SK-N-MC (cell line): ENCODE data around the gene TRIM68.

Experiments used
- EZH2 ChIP-seq: fragments of 200-600 bp; sonication (generic); IDR thresholded peaks from one replicate; pipeline ENCODE4 v1.6.1; 2017; ENCODE audit warnings: antibody characterized with exemption
- POLR2AphosphoS5 ChIP-seq: IDR thresholded peaks from 2 replicates; pipeline ENCODE4 v1.6.1; 2012; ENCODE audit warnings: mild to moderate bottlenecking, low read depth, low read length, borderline replicate concordance

DNA sequence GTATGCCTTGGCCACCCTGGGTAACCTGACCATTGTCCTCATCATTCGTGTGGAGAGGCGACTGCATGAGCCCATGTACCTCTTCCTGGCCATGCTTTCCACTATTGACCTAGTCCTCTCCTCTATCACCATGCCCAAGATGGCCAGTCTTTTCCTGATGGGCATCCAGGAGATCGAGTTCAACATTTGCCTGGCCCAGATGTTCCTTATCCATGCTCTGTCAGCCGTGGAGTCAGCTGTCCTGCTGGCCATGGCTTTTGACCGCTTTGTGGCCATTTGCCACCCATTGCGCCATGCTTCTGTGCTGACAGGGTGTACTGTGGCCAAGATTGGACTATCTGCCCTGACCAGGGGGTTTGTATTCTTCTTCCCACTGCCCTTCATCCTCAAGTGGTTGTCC is 31.9 kb upstream of the TRIM68 start:
- no peak for TF ChIP-seq POLR2AphosphoS5
- TF ChIP-seq EZH2: no peak
